K562 (cell line): ENCODE results near the gene ACSL3. TPM values are rescaled to one million over a fixed set of nuclear protein-coding genes. Genes with fewer than 3 reads are reported as not detected.

ENCODE experiments used
- CTCF ChIP-seq, 3 experiments: IDR thresholded peaks in 2 of 3; conservative IDR thresholded peaks in 1 of 3; 2 replicates each; pipeline ENCODE4 v1.5.1; 2011 to 2012; ENCODE audit warnings: low read length in 3 of 3, mild to moderate bottlenecking in 3 of 3, control low read depth in 2 of 3, improper control_type of control experiment in 1 of 3, inconsistent platforms in 1 of 3, low read depth in 1 of 3, mixed read lengths in 1 of 3, moderate library complexity in 1 of 3; ENCODE audit not compliant: insufficient read depth in 2 of 3
- FUS ChIP-seq: fragments of 200-400 bp; formaldehyde crosslinking; optimal IDR thresholded peaks from 2 replicates; pipeline ENCODE3; 2017; ENCODE audit warnings: low read depth, low read length
- HCFC1 ChIP-seq: IDR thresholded peaks from 2 replicates; pipeline ENCODE4 v1.6.1; 2012; ENCODE audit warnings: low read depth, low read length, improper control_type of control experiment
- ILF3 ChIP-seq: fragments of 450-650 bp; IDR thresholded peaks from 2 replicates; pipeline ENCODE4 v1.6.1; 2018; ENCODE audit warnings: antibody characterized with exemption, mild to moderate bottlenecking, moderate library complexity, borderline replicate concordance
- KAT2B ChIP-seq: IDR thresholded peaks from one replicate; pipeline ENCODE4 v1.6.1; 2012; ENCODE audit warnings: low read depth, mild to moderate bottlenecking, control low read depth, inconsistent platforms, low read length, moderate library complexity
- KLF1 ChIP-seq: fragments of 450-650 bp; IDR thresholded peaks from 2 replicates; pipeline ENCODE4 v1.6.1; 2016; ENCODE audit warnings: missing genetic modification characterization, missing compliant biosample characterization
- SAP30 ChIP-seq: fragments of 200-600 bp; sonication (generic); IDR thresholded peaks from 2 replicates; pipeline ENCODE4 v1.6.1; 2012; ENCODE audit warnings: borderline replicate concordance, low read depth, mild to moderate bottlenecking, moderate library complexity, low read length, control low read depth, inconsistent platforms; ENCODE audit not compliant: insufficient read depth, poor library complexity, severe bottlenecking
- TAF1 ChIP-seq: IDR thresholded peaks from 2 replicates; pipeline ENCODE4 v1.6.1; 2011; ENCODE audit warnings: mild to moderate bottlenecking, low read length, moderate library complexity; ENCODE audit not compliant: insufficient read depth, control insufficient read depth, severe bottlenecking; ENCODE audit errors: extremely low read depth
- ZBTB49 ChIP-seq: sonication (generic); formaldehyde crosslinking; IDR thresholded peaks from 2 replicates; pipeline ENCODE4 v1.8.0; 2022; ENCODE audit warnings: missing genetic modification reagents, mild to moderate bottlenecking, borderline replicate concordance
- ZKSCAN3 ChIP-seq: fragments of 250-450 bp; sonication (Bioruptor Pico); IDR thresholded peaks from 2 replicates; pipeline ENCODE4 v1.4.0; 2020
- ZNF124 ChIP-seq: sonication (generic); formaldehyde crosslinking; IDR thresholded peaks from 2 replicates; pipeline ENCODE4 v1.8.1; 2022; ENCODE audit warnings: missing genetic modification reagents
- ZNF586 ChIP-seq: fragments of 450-650 bp; formaldehyde crosslinking; conservative IDR thresholded peaks from 2 replicates; pipeline ENCODE4 v1.4.0; 2020; ENCODE audit warnings: mild to moderate bottlenecking, moderate library complexity
- polyA plus RNA-seq, 8 experiments: library from polyadenylated mRNA; depleted of rRNA in 4 of 8; stranded (reverse) in 5 of 8; unstranded in 3 of 8; fragments of >200 nt; fragmentation: Nextera tagmentation in 2 of 8; fragmentation: Illumina TruSeq in 1 of 8; extraction: Ambion mirVana in 2 of 8; extraction: Trizol in 1 of 8; gene quantifications; 2 replicates each; pipeline versions ENCODE4 v1.2.1 to v1.2.3, GENCODE V29; 2011 to 2014; ENCODE audit warnings: inconsistent platforms in 1 of 8, missing spikeins in 1 of 8
- total RNA-seq, 7 experiments: library from RNA; depleted of rRNA in 6 of 7; stranded (reverse); fragments of >200 nt in 6 of 7; fragmentation: Illumina TruSeq in 2 of 7; extraction: Trizol in 2 of 7; gene quantifications; 2 replicates each; pipeline versions ENCODE4 v1.2.1 to v1.2.3, GENCODE V29; 2011 to 2021; ENCODE audit warnings: low replicate concordance in 1 of 7
- TF ChIP-seq, protein P1 (sequence below): fragments of 450-650 bp; IDR thresholded peaks from 2 replicates; pipeline ENCODE4 v1.6.1; 2016; ENCODE audit warnings: mild to moderate bottlenecking, moderate library complexity

Gene ACSL3
- total and polyA plus RNA-seq, 9 of the 15 experiments (the other 6 are each of a cell fraction or from before 2014, with no cell fraction given), result 21.3 to 123 (median 85.2) TPM

- TF ChIP-seq, protein P1, sequence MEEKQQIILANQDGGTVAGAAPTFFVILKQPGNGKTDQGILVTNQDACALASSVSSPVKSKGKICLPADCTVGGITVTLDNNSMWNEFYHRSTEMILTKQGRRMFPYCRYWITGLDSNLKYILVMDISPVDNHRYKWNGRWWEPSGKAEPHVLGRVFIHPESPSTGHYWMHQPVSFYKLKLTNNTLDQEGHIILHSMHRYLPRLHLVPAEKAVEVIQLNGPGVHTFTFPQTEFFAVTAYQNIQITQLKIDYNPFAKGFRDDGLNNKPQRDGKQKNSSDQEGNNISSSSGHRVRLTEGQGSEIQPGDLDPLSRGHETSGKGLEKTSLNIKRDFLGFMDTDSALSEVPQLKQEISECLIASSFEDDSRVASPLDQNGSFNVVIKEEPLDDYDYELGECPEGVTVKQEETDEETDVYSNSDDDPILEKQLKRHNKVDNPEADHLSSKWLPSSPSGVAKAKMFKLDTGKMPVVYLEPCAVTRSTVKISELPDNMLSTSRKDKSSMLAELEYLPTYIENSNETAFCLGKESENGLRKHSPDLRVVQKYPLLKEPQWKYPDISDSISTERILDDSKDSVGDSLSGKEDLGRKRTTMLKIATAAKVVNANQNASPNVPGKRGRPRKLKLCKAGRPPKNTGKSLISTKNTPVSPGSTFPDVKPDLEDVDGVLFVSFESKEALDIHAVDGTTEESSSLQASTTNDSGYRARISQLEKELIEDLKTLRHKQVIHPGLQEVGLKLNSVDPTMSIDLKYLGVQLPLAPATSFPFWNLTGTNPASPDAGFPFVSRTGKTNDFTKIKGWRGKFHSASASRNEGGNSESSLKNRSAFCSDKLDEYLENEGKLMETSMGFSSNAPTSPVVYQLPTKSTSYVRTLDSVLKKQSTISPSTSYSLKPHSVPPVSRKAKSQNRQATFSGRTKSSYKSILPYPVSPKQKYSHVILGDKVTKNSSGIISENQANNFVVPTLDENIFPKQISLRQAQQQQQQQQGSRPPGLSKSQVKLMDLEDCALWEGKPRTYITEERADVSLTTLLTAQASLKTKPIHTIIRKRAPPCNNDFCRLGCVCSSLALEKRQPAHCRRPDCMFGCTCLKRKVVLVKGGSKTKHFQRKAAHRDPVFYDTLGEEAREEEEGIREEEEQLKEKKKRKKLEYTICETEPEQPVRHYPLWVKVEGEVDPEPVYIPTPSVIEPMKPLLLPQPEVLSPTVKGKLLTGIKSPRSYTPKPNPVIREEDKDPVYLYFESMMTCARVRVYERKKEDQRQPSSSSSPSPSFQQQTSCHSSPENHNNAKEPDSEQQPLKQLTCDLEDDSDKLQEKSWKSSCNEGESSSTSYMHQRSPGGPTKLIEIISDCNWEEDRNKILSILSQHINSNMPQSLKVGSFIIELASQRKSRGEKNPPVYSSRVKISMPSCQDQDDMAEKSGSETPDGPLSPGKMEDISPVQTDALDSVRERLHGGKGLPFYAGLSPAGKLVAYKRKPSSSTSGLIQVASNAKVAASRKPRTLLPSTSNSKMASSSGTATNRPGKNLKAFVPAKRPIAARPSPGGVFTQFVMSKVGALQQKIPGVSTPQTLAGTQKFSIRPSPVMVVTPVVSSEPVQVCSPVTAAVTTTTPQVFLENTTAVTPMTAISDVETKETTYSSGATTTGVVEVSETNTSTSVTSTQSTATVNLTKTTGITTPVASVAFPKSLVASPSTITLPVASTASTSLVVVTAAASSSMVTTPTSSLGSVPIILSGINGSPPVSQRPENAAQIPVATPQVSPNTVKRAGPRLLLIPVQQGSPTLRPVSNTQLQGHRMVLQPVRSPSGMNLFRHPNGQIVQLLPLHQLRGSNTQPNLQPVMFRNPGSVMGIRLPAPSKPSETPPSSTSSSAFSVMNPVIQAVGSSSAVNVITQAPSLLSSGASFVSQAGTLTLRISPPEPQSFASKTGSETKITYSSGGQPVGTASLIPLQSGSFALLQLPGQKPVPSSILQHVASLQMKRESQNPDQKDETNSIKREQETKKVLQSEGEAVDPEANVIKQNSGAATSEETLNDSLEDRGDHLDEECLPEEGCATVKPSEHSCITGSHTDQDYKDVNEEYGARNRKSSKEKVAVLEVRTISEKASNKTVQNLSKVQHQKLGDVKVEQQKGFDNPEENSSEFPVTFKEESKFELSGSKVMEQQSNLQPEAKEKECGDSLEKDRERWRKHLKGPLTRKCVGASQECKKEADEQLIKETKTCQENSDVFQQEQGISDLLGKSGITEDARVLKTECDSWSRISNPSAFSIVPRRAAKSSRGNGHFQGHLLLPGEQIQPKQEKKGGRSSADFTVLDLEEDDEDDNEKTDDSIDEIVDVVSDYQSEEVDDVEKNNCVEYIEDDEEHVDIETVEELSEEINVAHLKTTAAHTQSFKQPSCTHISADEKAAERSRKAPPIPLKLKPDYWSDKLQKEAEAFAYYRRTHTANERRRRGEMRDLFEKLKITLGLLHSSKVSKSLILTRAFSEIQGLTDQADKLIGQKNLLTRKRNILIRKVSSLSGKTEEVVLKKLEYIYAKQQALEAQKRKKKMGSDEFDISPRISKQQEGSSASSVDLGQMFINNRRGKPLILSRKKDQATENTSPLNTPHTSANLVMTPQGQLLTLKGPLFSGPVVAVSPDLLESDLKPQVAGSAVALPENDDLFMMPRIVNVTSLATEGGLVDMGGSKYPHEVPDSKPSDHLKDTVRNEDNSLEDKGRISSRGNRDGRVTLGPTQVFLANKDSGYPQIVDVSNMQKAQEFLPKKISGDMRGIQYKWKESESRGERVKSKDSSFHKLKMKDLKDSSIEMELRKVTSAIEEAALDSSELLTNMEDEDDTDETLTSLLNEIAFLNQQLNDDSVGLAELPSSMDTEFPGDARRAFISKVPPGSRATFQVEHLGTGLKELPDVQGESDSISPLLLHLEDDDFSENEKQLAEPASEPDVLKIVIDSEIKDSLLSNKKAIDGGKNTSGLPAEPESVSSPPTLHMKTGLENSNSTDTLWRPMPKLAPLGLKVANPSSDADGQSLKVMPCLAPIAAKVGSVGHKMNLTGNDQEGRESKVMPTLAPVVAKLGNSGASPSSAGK, result no peak
- TF ChIP-seq TAF1, result no peak
- TF ChIP-seq KLF1 (tag), result no peak
- no peak for TF ChIP-seq ZNF586 (CRISPR knock-in tag)
- TF ChIP-seq ILF3, result no peak
- TF ChIP-seq CTCF (IDR thresholded peaks at IDR 0.05 in 2 of 3, conservative IDR thresholded peaks at IDR 0.05 in 1 of 3; ENCODE audit: insufficient read depth in 2 of 3, low read depth in 1 of 3, low read length in 3 of 3), result no peak
- no peak for TF ChIP-seq FUS
- TF ChIP-seq SAP30, result no peak
- no peak for TF ChIP-seq KAT2B
- no peak for TF ChIP-seq ZKSCAN3
- no peak for TF ChIP-seq HCFC1
- TF ChIP-seq ZNF124 (CRISPR knock-in tag), result no peak
- TF ChIP-seq ZBTB49 (CRISPR knock-in tag), result no peak
Observed at GRCh38 chr2:222825031-222825430, 35.8 kb upstream of the ACSL3 start (continued).
